Upper lobe of left lung (tissue), 4 donors: Measurements from ENCODE around the gene ZIC4.

ENCODE experiments used
- POLR2A ChIP-seq, 4 donors: fragments of 450-650 bp; IDR thresholded peaks; one replicate each; pipeline ENCODE4 v1.5.1; 2016 to 2017; ENCODE audit warnings: antibody characterized with exemption in 4 of 4, mild to moderate bottlenecking in 2 of 4
- TF ChIP-seq, protein P1 (sequence below), 6 experiments: fragments of 450-650 bp in 4 of 6; fragments of 200-600 bp in 2 of 6; sonication (generic) in 2 of 6; IDR thresholded peaks; one replicate each; pipeline ENCODE4 v1.5.1; 2016 to 2019; ENCODE audit warnings: antibody characterized with exemption in 6 of 6

DNA sequence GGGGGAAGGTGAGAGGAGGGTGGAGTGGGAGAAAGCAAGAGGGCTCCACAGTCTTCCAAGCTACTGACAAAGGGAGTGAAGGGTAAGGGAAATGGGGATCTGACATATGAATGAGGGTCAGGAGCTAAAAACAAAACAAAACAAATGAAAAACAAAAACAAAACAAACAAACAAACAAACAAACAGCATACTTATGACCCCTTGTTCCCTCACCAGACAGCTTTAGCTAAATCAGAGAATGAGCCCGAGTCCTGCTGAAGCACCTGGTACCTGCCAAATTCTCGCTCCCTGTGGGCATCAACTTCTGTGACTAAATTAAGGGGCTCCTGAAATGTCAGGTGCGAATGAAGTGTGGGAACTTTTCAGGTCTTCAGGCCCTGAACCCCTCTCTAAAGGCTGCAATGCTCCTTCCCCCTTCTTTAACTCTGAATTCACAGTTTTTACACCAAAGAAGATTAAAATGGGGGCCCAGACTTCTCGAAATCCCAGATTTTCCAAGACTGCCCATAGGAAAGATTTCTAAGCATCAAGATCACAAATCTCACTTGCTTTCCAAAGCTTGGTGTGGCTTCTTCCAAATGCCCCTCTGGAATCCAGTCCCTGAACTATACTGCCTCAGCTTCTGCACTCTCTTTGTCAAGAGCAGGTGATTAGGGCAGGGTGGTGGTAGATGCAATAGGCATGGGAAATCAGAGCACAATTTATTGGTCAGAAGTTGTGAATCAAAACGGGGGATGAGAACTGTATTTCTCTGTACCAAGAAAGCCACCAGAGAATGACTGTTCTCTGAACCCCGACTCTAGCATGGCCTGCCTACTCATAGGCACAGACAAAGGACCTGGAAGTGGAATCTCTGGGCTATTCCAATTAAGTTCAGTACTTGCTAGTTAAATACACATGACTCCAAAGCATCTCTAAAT, 40.9 kb downstream of the ZIC4 start:
- TF ChIP-seq, protein P1, sequence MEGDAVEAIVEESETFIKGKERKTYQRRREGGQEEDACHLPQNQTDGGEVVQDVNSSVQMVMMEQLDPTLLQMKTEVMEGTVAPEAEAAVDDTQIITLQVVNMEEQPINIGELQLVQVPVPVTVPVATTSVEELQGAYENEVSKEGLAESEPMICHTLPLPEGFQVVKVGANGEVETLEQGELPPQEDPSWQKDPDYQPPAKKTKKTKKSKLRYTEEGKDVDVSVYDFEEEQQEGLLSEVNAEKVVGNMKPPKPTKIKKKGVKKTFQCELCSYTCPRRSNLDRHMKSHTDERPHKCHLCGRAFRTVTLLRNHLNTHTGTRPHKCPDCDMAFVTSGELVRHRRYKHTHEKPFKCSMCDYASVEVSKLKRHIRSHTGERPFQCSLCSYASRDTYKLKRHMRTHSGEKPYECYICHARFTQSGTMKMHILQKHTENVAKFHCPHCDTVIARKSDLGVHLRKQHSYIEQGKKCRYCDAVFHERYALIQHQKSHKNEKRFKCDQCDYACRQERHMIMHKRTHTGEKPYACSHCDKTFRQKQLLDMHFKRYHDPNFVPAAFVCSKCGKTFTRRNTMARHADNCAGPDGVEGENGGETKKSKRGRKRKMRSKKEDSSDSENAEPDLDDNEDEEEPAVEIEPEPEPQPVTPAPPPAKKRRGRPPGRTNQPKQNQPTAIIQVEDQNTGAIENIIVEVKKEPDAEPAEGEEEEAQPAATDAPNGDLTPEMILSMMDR (IDR thresholded peaks at IDR 0.05): no peak
- no peak for TF ChIP-seq POLR2A (IDR thresholded peaks at IDR 0.05)
